Fibroblast of lung (primary cell): Measurements from ENCODE around the gene RIPOR3. TPM values are rescaled to one million over a fixed set of nuclear protein-coding genes. Genes with fewer than 3 reads are reported as not detected.

Experiments used
- DNase-seq, 2 donors: peaks; one replicate each; pipeline versions ENCODE4 v3.0.0 to v3.0.0-alpha.2; 2010; ENCODE audit warnings: low read depth in 2 of 2
- H2AFZ ChIP-seq: 2 replicates; pipeline ENCODE4 v1.5.1; 2012; ENCODE audit warnings: low read length, control low read depth, inconsistent platforms
- H3K27ac ChIP-seq: 2 replicates; pipeline ENCODE4 v1.5.1; 2011; ENCODE audit warnings: low read length, control low read depth; ENCODE audit not compliant: insufficient read depth
- H3K27me3 ChIP-seq: 2 replicates; pipeline ENCODE4 v1.5.1; 2011; ENCODE audit warnings: mild to moderate bottlenecking, low read length; ENCODE audit not compliant: control insufficient read depth, insufficient read depth
- H3K36me3 ChIP-seq: 2 replicates; pipeline ENCODE4 v1.5.1; 2011; ENCODE audit warnings: low read length; ENCODE audit not compliant: control insufficient read depth, insufficient read depth
- H3K4me1 ChIP-seq: 2 replicates; pipeline ENCODE4 v1.5.1; 2011; ENCODE audit warnings: low read length; ENCODE audit not compliant: control insufficient read depth, insufficient read depth; ENCODE audit errors: extremely low read depth
- H3K4me2 ChIP-seq: 2 replicates; pipeline ENCODE4 v1.5.1; 2011; ENCODE audit warnings: low read length, control low read depth; ENCODE audit not compliant: insufficient read depth; ENCODE audit errors: extremely low read depth
- H3K4me3 ChIP-seq, 4 experiments: fragments of 200-600 bp in 1 of 4; sonication (generic) in 1 of 4; replicated peaks in 1 of 4; 2 replicates each; pipeline ENCODE4 v1.5.1; 2011 to 2016; ENCODE audit warnings: low read length in 4 of 4, low read depth in 3 of 4, mild to moderate bottlenecking in 3 of 4, control low read depth in 2 of 4, inconsistent platforms in 1 of 4, mixed read lengths in 1 of 4; ENCODE audit not compliant: insufficient read depth in 1 of 4; ENCODE audit errors: control extremely low read depth in 1 of 4
- H3K79me2 ChIP-seq: 2 replicates; pipeline ENCODE4 v1.5.1; 2012; ENCODE audit warnings: mild to moderate bottlenecking, low read length, inconsistent platforms; ENCODE audit not compliant: control insufficient read depth, insufficient read depth
- H3K9ac ChIP-seq: 2 replicates; pipeline ENCODE4 v1.5.1; 2011; ENCODE audit warnings: mild to moderate bottlenecking, low read length, control low read depth; ENCODE audit not compliant: insufficient read depth
- H3K9me3 ChIP-seq: 2 replicates; pipeline ENCODE4 v1.5.1; 2012; ENCODE audit warnings: low read depth, low read length; ENCODE audit not compliant: control insufficient read depth, insufficient read depth
- H4K20me1 ChIP-seq: 2 replicates; pipeline ENCODE4 v1.5.1; 2011; ENCODE audit warnings: low read length; ENCODE audit not compliant: control insufficient read depth, insufficient read depth; ENCODE audit errors: extremely low read depth
- EZH2 ChIP-seq: IDR thresholded peaks from 2 replicates; pipeline ENCODE4 v1.5.1; 2012; ENCODE audit warnings: low read length, control low read depth, mild to moderate bottlenecking; ENCODE audit errors: missing control alignments
- polyA plus RNA-seq, 2 donors: library from polyadenylated mRNA; depleted of rRNA in 1 of 2; stranded (reverse) in 1 of 2; unstranded in 1 of 2; fragments of >200 nt; gene quantifications; 2 replicates each; pipeline ENCODE4 v1.2.1, GENCODE V29; 2011 to 2012; ENCODE audit warnings: missing spikeins in 1 of 2
- total RNA-seq: library from RNA; depleted of rRNA; stranded (reverse); fragments of >200 nt; gene quantifications from 2 replicates; pipeline ENCODE4 v1.2.1, GENCODE V29; 2014
- TF ChIP-seq, protein P1 (sequence below), 2 donors: IDR thresholded peaks in 1 of 2; conservative IDR thresholded peaks in 1 of 2; 1 replicate in 1 of 2; 2 replicates in 1 of 2; pipeline ENCODE4 v1.5.1; 2011 to 2012; ENCODE audit warnings: low read length in 2 of 2, control low read depth in 1 of 2, inconsistent platforms in 1 of 2, low read depth in 1 of 2, mild to moderate bottlenecking in 1 of 2

The RIPOR3 gene
- total and polyA plus RNA-seq, 2 donors (not counting 1 experiment from before 2014, with no cell fraction given) = 2.0 to 4.1 TPM

DNA sequence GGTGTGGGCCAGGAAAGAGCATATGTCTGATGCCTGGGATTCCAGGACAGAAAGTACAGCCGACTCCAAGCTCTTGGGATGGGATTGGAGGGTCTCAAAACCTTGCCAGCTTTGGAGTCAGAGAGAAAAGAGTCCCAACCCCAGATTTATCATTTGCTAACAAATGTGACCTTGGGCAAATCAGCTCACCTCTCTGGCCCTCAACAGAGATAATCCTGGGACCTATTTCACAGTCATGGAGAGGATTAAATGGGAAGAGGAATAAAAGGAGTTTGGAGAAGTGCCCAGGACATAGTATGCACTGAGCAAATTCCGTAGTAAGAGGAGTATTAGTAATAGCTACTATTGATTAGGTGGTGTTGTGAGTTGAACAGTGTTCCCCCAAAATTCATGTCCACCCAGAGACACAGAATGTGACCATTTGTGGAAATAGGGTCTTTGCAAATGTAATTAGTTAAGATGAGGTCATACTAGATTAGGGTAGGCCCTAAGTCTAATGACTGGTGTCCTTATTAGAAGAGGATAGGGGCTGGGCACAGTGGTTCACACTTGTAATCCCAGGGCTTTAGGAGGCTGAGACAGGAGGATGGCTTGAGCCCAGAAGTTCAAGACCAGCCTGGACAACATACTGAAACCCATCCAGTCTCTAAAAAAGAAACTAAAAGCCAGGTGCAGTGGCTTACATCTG is 17.1 kb downstream of the RIPOR3 start:
- Histone ChIP-seq H3K27ac (no peak overlapping the region), H3K27me3 (no peaks in the 10 kb centered on the region), H3K4me3 (no peak overlapping the region), H3K79me2 (no peaks in the 10 kb centered on the region), H3K9me3 (no peaks in the 10 kb centered on the region), H2AFZ (no peak overlapping the region), H4K20me1 (no peaks in the 10 kb centered on the region), H3K36me3 (no peaks in the 10 kb centered on the region), H3K4me1 (no peaks in the 10 kb centered on the region), H3K9ac (no peak overlapping the region), H3K4me2 (no peak overlapping the region)
- DNase-seq = no peak
- TF ChIP-seq, protein P1, sequence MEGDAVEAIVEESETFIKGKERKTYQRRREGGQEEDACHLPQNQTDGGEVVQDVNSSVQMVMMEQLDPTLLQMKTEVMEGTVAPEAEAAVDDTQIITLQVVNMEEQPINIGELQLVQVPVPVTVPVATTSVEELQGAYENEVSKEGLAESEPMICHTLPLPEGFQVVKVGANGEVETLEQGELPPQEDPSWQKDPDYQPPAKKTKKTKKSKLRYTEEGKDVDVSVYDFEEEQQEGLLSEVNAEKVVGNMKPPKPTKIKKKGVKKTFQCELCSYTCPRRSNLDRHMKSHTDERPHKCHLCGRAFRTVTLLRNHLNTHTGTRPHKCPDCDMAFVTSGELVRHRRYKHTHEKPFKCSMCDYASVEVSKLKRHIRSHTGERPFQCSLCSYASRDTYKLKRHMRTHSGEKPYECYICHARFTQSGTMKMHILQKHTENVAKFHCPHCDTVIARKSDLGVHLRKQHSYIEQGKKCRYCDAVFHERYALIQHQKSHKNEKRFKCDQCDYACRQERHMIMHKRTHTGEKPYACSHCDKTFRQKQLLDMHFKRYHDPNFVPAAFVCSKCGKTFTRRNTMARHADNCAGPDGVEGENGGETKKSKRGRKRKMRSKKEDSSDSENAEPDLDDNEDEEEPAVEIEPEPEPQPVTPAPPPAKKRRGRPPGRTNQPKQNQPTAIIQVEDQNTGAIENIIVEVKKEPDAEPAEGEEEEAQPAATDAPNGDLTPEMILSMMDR (conservative IDR thresholded peaks at IDR 0.05 in 1 of 2, IDR thresholded peaks at IDR 0.05 in 1 of 2; ENCODE audit: low read depth in 1 of 2, low read length in 2 of 2) = no peak
- no peak for TF ChIP-seq EZH2

DNA sequence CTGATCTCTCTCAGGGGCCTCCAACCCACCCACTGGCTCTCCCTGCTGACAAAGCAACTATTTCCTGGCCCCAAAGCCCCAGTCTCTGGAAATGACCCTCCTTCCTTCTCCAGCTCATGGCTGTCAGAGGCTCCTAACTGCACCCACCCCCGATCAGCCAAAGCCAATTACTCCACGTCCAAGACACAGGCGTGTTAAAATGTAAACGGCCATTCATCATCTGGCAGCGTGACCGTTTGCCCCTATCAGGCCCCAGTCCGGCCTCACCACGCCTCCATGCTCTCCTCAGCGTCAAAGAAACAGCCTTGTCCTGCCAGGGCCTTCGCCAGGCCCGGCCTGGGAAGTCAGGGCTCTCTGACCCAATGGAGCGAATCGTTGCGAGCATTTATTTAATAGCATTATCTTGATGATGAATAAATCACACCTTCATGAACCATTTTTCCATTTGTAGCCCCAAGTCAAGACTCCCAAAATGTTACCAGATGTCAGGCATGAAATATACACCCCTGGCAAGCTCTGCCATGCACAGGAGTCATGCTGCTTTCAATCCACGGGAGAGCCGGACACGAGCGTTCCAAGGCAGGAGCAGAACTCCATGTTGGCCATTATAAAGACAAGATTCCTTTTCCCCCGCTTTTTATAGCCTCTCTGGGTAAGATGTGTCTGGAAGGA is 17.7 kb downstream of the RIPOR3 start:
- no peak overlapping the region for H3K27ac ChIP-seq
- DNase-seq = no peak
- TF ChIP-seq EZH2 = no peak
- TF ChIP-seq, protein P1 (conservative IDR thresholded peaks at IDR 0.05 in 1 of 2, IDR thresholded peaks at IDR 0.05 in 1 of 2; ENCODE audit: low read depth in 1 of 2, low read length in 2 of 2) = no peak
- no peaks in the 10 kb centered on the region for H3K9me3 ChIP-seq
- H3K36me3 ChIP-seq = no peaks in the 10 kb centered on the region
- no peak overlapping the region for H2AFZ ChIP-seq
- no peaks in the 10 kb centered on the region for H3K4me1 ChIP-seq
- H3K79me2 ChIP-seq = no peaks in the 10 kb centered on the region
- no peak overlapping the region for H3K4me3 ChIP-seq
- no peak overlapping the region for H3K9ac ChIP-seq
- no peak overlapping the region for H3K4me2 ChIP-seq
- no peaks in the 10 kb centered on the region for H4K20me1 ChIP-seq
- no peaks in the 10 kb centered on the region for H3K27me3 ChIP-seq

DNA sequence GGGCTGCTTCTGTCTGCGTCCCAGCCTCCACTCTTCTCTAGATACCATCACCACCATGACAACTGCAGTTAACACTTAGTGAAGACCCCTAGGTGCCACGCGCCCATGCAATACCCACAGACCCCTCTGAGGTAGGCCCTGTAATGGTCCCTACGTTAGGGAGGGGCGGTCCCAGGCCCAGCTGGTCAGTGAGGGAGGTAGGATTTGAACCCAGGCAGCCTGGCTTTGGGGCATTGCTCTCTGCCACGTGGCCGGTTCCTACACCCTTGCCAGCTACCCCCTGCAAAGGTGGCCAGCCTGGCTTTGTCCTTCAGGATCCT is 18.2 kb downstream of the RIPOR3 start:
- Histone ChIP-seq H3K9me3 (no peaks in the 10 kb centered on the region), H3K4me3 (no peak overlapping the region), H3K4me1 (no peaks in the 10 kb centered on the region), H3K36me3 (no peaks in the 10 kb centered on the region), H3K9ac (no peak overlapping the region), H4K20me1 (no peaks in the 10 kb centered on the region), H3K27me3 (no peaks in the 10 kb centered on the region), H2AFZ (no peak overlapping the region), H3K79me2 (no peaks in the 10 kb centered on the region), H3K4me2 (no peak overlapping the region), H3K27ac (no peak overlapping the region)
- no peak for DNase-seq
- no peak for TF ChIP-seq EZH2
- TF ChIP-seq, protein P1 (conservative IDR thresholded peaks at IDR 0.05 in 1 of 2, IDR thresholded peaks at IDR 0.05 in 1 of 2; ENCODE audit: low read depth in 1 of 2, low read length in 2 of 2) = no peak
